DOHH2 (cell line): ENCODE data around the gene DCAF8.
"Not testable (repeated sequence)": the region's sequence is repeated elsewhere in the genome, so short reads cannot be mapped to it uniquely, and the experiment has no call there.

Source experiments
- CTCF ChIP-seq: fragments of 200-600 bp; sonication (generic); IDR thresholded peaks from one replicate; pipeline ENCODE4 v1.5.1; 2014; ENCODE audit warnings: antibody characterized with exemption, mild to moderate bottlenecking, low read depth, low read length; ENCODE audit not compliant: poor library complexity, severe bottlenecking
- EZH2phosphoT487 ChIP-seq: fragments of 200-600 bp; sonication (generic); IDR thresholded peaks from 2 replicates; pipeline ENCODE4 v1.6.1; 2017; ENCODE audit warnings: borderline replicate concordance, mild to moderate bottlenecking, antibody characterized with exemption, low read length, moderate library complexity, mixed read lengths

GRCh38 chr1:160287769-160288168 lies 25.4 kb upstream of the DCAF8 start:
- TF ChIP-seq CTCF, EZH2phosphoT487: not testable (repeated sequence)
